ENCODE results near the gene COL26A1. TPM values are rescaled to one million over a fixed set of nuclear protein-coding genes. Genes with fewer than 3 reads are reported as not detected.

Gene COL26A1
- total and polyA plus RNA-seq, 2 of the 4 experiments (the other 2 are of a cell fraction), result not detected

DNA sequence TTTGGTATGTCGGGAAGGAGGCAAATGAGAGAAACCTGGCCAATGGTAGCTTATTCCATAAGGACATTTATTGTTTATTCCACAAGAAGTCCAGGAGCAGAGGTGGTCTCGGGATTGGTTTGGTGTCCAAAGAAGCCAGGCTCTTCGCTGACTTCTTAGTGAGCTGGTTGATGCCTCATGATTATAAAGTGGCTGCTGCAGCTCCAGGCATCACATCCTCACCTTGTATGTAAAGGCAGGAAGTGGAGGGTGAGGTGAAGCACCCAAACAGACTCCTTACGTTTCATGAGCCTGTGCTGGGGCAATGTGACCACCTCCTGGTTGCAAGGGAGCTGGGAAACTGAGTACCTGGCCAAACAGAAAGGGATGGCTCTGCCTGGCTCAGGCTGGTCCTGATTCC lies 174.0 kb downstream of the COL26A1 start:
- no peak overlapping the region; the same call in 1 of the 2 replicates for H2AK5ac ChIP-seq (ENCODE audit: low read depth, low read length)
- intact Hi-C loops (cut with micrococcal nuclease) (loop anchor here (5.0 kb wide), 1 partner anchor 174 kb away; the partner anchor contains the start of gene COL26A1), in situ Hi-C loops (cut with MboI; ENCODE audit: low sequenced_read_pairs) (no loop called here), dilution Hi-C loops (cut with HindIII; ENCODE audit: low sequenced_read_pairs, unreplicated experiment) (no loop called here)
- no peak overlapping the region for H3K14ac ChIP-seq (replicated peaks; ENCODE audit: low read depth, low read length)
- no peaks in the 10 kb centered on the region for H3K9me1 ChIP-seq (ENCODE audit: insufficient read depth, low read length)
- no peak overlapping the region for H3K27ac ChIP-seq (ENCODE audit: insufficient read depth, low read length)
- peaks cover 4% of the 10 kb centered on the region; the same call in 1 of the 2 replicates for H3K27me3 ChIP-seq (ENCODE audit: control insufficient read depth, insufficient read depth, low read length)
- H3K9me3 ChIP-seq (ENCODE audit: control insufficient read depth, insufficient read depth, low read length), result peaks cover 5% of the 10 kb centered on the region
- H2AFZ ChIP-seq (replicated peaks; ENCODE audit: low read length, poor library complexity), result no peak overlapping the region
- no peak overlapping the region for H3K56ac ChIP-seq (ENCODE audit: extremely low read depth, insufficient read depth, low read length)
- no TSS peak for BruUV-seq (replicated peaks)
- H3K36me3 ChIP-seq (ENCODE audit: control insufficient read depth, insufficient read depth, low read length), result no peaks in the 10 kb centered on the region
- no peak for DNase-seq
- H3K4me1 ChIP-seq (ENCODE audit: control insufficient read depth, insufficient read depth, low read length), result peaks cover 12% of the 10 kb centered on the region; the same call in 1 of the 2 replicates
- no peak for ATAC-seq (ENCODE audit: low read depth)
- H4K20me1 ChIP-seq (ENCODE audit: insufficient read depth, low read length), result no peaks in the 10 kb centered on the region
- H3K79me1 ChIP-seq (ENCODE audit: low read depth in 1 of 2, low read length in 2 of 2), result no peaks in the 10 kb centered on the region
- no peak overlapping the region for H2BK15ac ChIP-seq (ENCODE audit: low read depth, low read length)
- no peak overlapping the region for H4K8ac ChIP-seq (ENCODE audit: low read depth in 2 of 2, low read length in 2 of 2)
- POLR2A ChIA-PET (ENCODE audit: unreplicated experiment), result no interaction called here
- CTCF ChIA-PET, result no interaction called here
- TF ChIP-seq, protein P1, sequence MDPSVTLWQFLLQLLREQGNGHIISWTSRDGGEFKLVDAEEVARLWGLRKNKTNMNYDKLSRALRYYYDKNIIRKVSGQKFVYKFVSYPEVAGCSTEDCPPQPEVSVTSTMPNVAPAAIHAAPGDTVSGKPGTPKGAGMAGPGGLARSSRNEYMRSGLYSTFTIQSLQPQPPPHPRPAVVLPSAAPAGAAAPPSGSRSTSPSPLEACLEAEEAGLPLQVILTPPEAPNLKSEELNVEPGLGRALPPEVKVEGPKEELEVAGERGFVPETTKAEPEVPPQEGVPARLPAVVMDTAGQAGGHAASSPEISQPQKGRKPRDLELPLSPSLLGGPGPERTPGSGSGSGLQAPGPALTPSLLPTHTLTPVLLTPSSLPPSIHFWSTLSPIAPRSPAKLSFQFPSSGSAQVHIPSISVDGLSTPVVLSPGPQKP (IDR thresholded peaks at IDR 0.05; ENCODE audit: borderline replicate concordance, low read depth, low read length), result no peak
- TF ChIP-seq MAZ (IDR thresholded peaks at IDR 0.05; ENCODE audit: borderline replicate concordance, low read depth, low read length) (no peak), CHD1 (IDR thresholded peaks at IDR 0.05; ENCODE audit: low read depth, low read length) (no peak), NFE2L2 (IDR thresholded peaks at IDR 0.05; ENCODE audit: low read depth, low read length) (no peak), POLR2A (IDR thresholded peaks at IDR 0.05; ENCODE audit: low read depth, low read length) (no peak), RFX5 (IDR thresholded peaks at IDR 0.05; ENCODE audit: low read depth, low read length) (no peak), BHLHE40 (IDR thresholded peaks at IDR 0.05; ENCODE audit: low read depth, low read length) (no peak), MXI1 (IDR thresholded peaks at IDR 0.05; ENCODE audit: borderline replicate concordance, low read depth, low read length) (no peak), CEBPB (IDR thresholded peaks at IDR 0.05; ENCODE audit: low read depth, low read length) (no peak), RAD21 (IDR thresholded peaks at IDR 0.05; ENCODE audit: low read length) (no peak), FOS (IDR thresholded peaks at IDR 0.05; ENCODE audit: low read depth, low read length) (no peak), SMC3 (IDR thresholded peaks at IDR 0.05; ENCODE audit: low read depth, low read length) (no peak)
- TF ChIP-seq, protein P2, sequence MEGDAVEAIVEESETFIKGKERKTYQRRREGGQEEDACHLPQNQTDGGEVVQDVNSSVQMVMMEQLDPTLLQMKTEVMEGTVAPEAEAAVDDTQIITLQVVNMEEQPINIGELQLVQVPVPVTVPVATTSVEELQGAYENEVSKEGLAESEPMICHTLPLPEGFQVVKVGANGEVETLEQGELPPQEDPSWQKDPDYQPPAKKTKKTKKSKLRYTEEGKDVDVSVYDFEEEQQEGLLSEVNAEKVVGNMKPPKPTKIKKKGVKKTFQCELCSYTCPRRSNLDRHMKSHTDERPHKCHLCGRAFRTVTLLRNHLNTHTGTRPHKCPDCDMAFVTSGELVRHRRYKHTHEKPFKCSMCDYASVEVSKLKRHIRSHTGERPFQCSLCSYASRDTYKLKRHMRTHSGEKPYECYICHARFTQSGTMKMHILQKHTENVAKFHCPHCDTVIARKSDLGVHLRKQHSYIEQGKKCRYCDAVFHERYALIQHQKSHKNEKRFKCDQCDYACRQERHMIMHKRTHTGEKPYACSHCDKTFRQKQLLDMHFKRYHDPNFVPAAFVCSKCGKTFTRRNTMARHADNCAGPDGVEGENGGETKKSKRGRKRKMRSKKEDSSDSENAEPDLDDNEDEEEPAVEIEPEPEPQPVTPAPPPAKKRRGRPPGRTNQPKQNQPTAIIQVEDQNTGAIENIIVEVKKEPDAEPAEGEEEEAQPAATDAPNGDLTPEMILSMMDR (conservative IDR thresholded peaks at IDR 0.05; ENCODE audit: low read depth, low read length), result no peak
- TF ChIP-seq, protein P3, sequence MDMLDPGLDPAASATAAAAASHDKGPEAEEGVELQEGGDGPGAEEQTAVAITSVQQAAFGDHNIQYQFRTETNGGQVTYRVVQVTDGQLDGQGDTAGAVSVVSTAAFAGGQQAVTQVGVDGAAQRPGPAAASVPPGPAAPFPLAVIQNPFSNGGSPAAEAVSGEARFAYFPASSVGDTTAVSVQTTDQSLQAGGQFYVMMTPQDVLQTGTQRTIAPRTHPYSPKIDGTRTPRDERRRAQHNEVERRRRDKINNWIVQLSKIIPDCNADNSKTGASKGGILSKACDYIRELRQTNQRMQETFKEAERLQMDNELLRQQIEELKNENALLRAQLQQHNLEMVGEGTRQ (IDR thresholded peaks at IDR 0.05; ENCODE audit: low read depth, low read length), result no peak
- no CpG with 5 or more reads among the region's 4 CpGs for WGBS, 2 experiments (ENCODE audit: extremely low coverage in 2 of 2, insufficient read length in 1 of 2)
- H3K9ac ChIP-seq (ENCODE audit: low read depth, low read length), result no peak overlapping the region
- H3K23ac ChIP-seq (ENCODE audit: low read depth, low read length), result no peak overlapping the region
- no peak overlapping the region for H2BK5ac ChIP-seq (ENCODE audit: low read depth, low read length, poor library complexity, severe bottlenecking)
- no peak overlapping the region for H2BK20ac ChIP-seq (ENCODE audit: low read depth, low read length)
- H4K5ac ChIP-seq (ENCODE audit: low read depth, low read length), result no peak overlapping the region
- H4K91ac ChIP-seq (ENCODE audit: insufficient read depth, low read depth, low read length), result no peak overlapping the region
- H3K4ac ChIP-seq (ENCODE audit: low read depth, low read length), result no peak overlapping the region
- no peak overlapping the region for H3K4me2 ChIP-seq (ENCODE audit: low read depth, low read length)
- H2AK9ac ChIP-seq (replicated peaks; ENCODE audit: low read depth, low read length, poor library complexity), result peak overlapping the region; percentile 31
- no peak overlapping the region for H3K18ac ChIP-seq (ENCODE audit: low read depth, low read length)
- no peak overlapping the region for H2BK120ac ChIP-seq (ENCODE audit: low read depth, low read length)
- H3K4me3 ChIP-seq (ENCODE audit: insufficient read depth, low read depth, low read length), result no peak overlapping the region
